Activated CD8-positive, alpha-beta T cell treated with anti-CD3 and anti-CD28 coated beads for 36 hours (primary cell): ENCODE data around the gene CGNL1. TPM values are rescaled to one million over a fixed set of nuclear protein-coding genes. Genes with fewer than 3 reads are reported as not detected.

Source experiments
- ATAC-seq: fragments of 200-7000 bp; cut with Tn5 transposase; one replicate; pipeline ENCODE4 v1.10.0; 2021; ENCODE audit warnings: mild to moderate bottlenecking, moderate library complexity
- CTCF ChIA-PET: fragments of 350-600 bp; sonication (Branson Sonifier 250); formaldehyde crosslinking; loops from one replicate; lab custom pipeline; 2021; ENCODE audit warnings: antibody characterized with exemption; lab: Charles Lee
- POLR2A ChIA-PET: fragments of 350-600 bp; sonication (Branson Sonifier 250); formaldehyde crosslinking; loops from one replicate; lab custom pipeline; 2021; ENCODE audit warnings: antibody characterized with exemption; lab: Charles Lee
- DNase-seq: peaks from one replicate; pipeline ENCODE4 v3.0.0-alpha.2; 2020
- H3K27ac Mint-ChIP-seq: one replicate; pipeline ENCODE4 v1.8.0; 2021; ENCODE audit warnings: mild to moderate bottlenecking, mixed read lengths
- H3K27me3 Mint-ChIP-seq: one replicate; pipeline ENCODE4 v1.8.0; 2021; ENCODE audit warnings: mixed read lengths
- H3K36me3 Mint-ChIP-seq: one replicate; pipeline ENCODE4 v1.8.0; 2021; ENCODE audit warnings: low read depth, mixed read lengths
- H3K4me1 Mint-ChIP-seq: one replicate; pipeline ENCODE4 v1.8.0; 2021; ENCODE audit warnings: low read depth, mixed read lengths
- H3K4me3 Mint-ChIP-seq: one replicate; pipeline ENCODE4 v1.8.0; 2021; ENCODE audit warnings: mild to moderate bottlenecking, moderate library complexity, mixed read lengths
- H3K9me3 Mint-ChIP-seq: one replicate; pipeline ENCODE4 v1.8.0; 2021; ENCODE audit warnings: mixed read lengths
- intact Hi-C: fragments of 100-400 bp; cut with micrococcal nuclease; formaldehyde crosslinking; loops from one replicate; pipeline ENCODE4 v1.10.0; 2022
- total RNA-seq, 2 experiments: library from RNA; stranded (reverse); gene quantifications; one replicate each; pipeline ENCODE4 v1.2.3, GENCODE V29; 2021
- TF ChIP-seq, protein P1 (sequence below): fragments of 200-600 bp; IDR thresholded peaks from one replicate; pipeline ENCODE4 v1.8.0; 2022; ENCODE audit warnings: antibody characterized with exemption, mild to moderate bottlenecking

Gene CGNL1
- total RNA-seq, 2 experiments from 2014 or later = not detected

DNA sequence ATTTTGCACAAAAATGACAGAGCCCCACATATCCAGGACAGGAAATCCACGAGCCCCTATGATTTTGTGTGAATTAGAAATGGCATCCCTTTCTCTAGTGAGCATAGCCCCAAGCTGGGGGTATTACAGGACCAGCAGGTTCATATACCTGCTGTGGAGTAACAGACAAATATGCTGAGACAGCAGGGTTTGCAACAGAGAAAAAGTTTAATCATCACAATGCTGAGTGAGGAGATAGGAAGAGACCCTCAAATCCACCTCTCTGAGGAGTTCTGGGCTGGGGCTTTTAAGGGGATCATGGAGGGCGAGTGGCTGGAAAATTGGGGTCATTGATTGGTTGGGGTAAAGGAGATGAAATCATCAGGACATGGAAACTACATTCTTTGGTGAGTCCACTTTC lies 207.0 kb downstream of the CGNL1 start:
- CTCF ChIA-PET = no interaction called here
- no peak for ATAC-seq
- peaks cover 13% of the 10 kb centered on the region for H3K9me3 Mint-ChIP-seq
- H3K27ac Mint-ChIP-seq = no peak overlapping the region
- peaks cover 8% of the 10 kb centered on the region for H3K4me1 Mint-ChIP-seq
- H3K36me3 Mint-ChIP-seq = peaks cover 8% of the 10 kb centered on the region
- POLR2A ChIA-PET = no interaction called here
- intact Hi-C loops = no loop called here
- no peak overlapping the region for H3K4me3 Mint-ChIP-seq
- TF ChIP-seq, protein P1, sequence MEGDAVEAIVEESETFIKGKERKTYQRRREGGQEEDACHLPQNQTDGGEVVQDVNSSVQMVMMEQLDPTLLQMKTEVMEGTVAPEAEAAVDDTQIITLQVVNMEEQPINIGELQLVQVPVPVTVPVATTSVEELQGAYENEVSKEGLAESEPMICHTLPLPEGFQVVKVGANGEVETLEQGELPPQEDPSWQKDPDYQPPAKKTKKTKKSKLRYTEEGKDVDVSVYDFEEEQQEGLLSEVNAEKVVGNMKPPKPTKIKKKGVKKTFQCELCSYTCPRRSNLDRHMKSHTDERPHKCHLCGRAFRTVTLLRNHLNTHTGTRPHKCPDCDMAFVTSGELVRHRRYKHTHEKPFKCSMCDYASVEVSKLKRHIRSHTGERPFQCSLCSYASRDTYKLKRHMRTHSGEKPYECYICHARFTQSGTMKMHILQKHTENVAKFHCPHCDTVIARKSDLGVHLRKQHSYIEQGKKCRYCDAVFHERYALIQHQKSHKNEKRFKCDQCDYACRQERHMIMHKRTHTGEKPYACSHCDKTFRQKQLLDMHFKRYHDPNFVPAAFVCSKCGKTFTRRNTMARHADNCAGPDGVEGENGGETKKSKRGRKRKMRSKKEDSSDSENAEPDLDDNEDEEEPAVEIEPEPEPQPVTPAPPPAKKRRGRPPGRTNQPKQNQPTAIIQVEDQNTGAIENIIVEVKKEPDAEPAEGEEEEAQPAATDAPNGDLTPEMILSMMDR = no peak
- DNase-seq = no peak
- H3K27me3 Mint-ChIP-seq = peaks cover 23% of the 10 kb centered on the region

DNA sequence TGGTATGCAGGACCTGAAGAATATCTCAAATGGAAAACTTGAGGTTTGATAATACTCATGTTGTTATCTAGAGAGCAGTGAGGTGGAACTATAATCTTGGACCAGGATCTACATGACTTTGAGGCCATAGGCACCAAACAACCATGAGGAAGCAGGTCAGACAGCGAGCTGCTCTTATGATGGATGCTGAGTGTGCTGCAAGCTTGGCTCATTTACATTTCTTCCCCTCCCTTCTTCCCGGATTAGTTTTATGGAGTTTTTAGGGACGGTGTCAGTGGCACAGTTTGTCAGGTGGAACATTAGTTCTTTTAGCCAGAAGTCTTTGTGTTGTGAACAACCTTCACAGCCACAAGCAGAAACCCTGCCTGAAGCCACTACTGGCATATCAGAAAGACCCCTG lies 207.4 kb downstream of the CGNL1 start:
- no peak for ATAC-seq
- peaks cover 8% of the 10 kb centered on the region for H3K36me3 Mint-ChIP-seq
- H3K27me3 Mint-ChIP-seq = peaks cover 23% of the 10 kb centered on the region
- ChIA-PET CTCF (no interaction called here), POLR2A (no interaction called here)
- no peak overlapping the region for H3K4me3 Mint-ChIP-seq
- TF ChIP-seq, protein P1 = no peak
- DNase-seq = no peak
- H3K4me1 Mint-ChIP-seq = peaks cover 8% of the 10 kb centered on the region
- peaks cover 13% of the 10 kb centered on the region for H3K9me3 Mint-ChIP-seq
- H3K27ac Mint-ChIP-seq = no peak overlapping the region
- intact Hi-C loops = no loop called here

DNA sequence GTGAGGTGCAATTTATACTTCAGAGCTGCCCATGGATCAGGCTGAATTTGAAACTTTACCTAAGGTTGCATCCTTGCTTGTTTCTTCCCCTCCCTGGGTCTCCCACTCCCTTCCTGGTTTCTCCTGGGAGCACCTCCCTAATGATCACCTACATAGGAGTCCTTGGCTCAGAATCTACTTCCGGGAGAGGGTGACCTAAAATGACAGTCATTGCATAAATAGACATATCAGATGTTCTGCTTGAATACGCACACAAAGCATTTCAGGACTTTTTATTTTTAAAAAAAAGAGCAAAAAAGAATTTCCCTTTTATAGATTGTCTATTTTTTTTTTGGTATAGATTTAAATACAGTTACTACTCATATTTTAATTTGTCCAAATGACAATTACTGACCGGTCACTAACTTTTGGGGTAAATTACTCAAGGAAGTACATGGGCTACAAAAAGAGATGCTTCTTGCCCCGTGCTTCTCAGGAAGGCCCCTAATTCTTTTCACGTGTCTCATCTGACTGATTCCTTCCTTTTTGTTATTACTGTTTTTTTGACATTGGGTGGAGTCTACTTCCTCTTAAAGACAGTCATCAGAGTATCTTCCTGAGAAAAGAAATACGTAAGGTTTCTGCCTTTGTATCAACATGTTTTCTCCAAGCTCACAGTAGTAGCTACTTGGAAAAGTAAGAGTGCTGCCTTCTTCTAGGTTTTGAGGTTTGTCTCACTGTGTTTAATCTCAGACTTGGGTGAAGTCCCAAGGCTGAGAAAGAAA lies 210.5 kb downstream of the CGNL1 start:
- ATAC-seq = peak; percentile 53
- POLR2A ChIA-PET = interaction anchor here (1.2 to 1.7 kb wide), 2 partner anchors 119 to 120 kb away, joined by 4 read pairs; partner anchors contain the start of gene POLR2M
- Mint-ChIP-seq H3K27me3 (peaks cover 32% of the 10 kb centered on the region), H3K4me3 (no peak overlapping the region), H3K36me3 (peaks cover 8% of the 10 kb centered on the region), H3K4me1 (peaks cover 13% of the 10 kb centered on the region), H3K9me3 (peaks cover 13% of the 10 kb centered on the region), H3K27ac (no peak overlapping the region)
- no peak for DNase-seq
- intact Hi-C loops = no loop called here
- CTCF ChIA-PET = interaction anchor here (0.7 to 1.5 kb wide), 2 partner anchors 22 to 27 kb away, joined by 3 to 9 read pairs; no protein-coding TSS in a partner anchor
- TF ChIP-seq, protein P1 = no peak

DNA sequence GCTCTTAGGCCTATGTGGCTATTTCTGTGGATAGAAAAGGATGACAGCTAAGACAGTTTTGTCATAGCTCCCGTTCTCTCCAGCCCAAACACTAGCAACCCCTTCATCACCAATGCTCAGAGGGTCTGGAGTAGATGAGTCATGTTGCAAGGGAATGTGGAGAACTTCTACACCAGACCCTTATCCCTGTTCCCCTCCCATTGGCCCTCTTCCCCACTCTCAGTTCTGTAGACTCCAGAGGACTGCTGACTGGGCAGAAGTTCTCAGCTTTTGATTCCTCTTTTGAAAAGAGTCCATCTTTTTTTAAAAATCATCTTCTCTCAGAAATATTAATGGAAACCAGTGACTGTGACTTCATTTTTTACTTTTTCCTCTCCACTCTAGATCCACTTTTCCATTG lies 213.0 kb downstream of the CGNL1 start:
- no peak for DNase-seq
- Mint-ChIP-seq H3K4me3 (no peak overlapping the region), H3K9me3 (no peaks in the 10 kb centered on the region), H3K36me3 (no peaks in the 10 kb centered on the region), H3K4me1 (peaks cover 13% of the 10 kb centered on the region), H3K27ac (no peak overlapping the region), H3K27me3 (peaks cover 36% of the 10 kb centered on the region)
- POLR2A ChIA-PET = no interaction called here
- CTCF ChIA-PET = no interaction called here
- intact Hi-C loops = no loop called here
- TF ChIP-seq, protein P1 = no peak
- no peak for ATAC-seq

DNA sequence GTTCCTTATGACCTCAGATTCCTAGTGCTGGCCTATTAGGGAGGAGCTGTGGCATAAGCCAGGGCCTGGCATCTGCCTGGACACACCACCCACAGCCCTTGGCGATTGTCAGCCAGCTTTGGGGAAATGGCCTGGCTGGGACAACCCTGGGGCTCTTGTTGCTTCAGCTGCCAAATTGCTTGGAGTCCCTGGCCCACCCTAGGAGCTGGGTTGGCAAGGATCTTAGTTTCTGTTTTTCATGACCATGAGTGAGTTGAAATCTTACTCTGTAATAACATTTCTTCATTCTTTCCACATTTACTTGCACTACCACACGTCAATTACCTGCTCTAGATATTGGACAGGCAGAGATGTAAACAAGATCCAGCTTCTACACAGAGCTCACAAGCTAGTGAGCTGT lies 213.4 kb downstream of the CGNL1 start:
- Mint-ChIP-seq H3K36me3 (no peaks in the 10 kb centered on the region), H3K27me3 (peaks cover 36% of the 10 kb centered on the region), H3K27ac (no peak overlapping the region), H3K4me3 (no peak overlapping the region), H3K9me3 (no peaks in the 10 kb centered on the region), H3K4me1 (peaks cover 13% of the 10 kb centered on the region)
- TF ChIP-seq, protein P1 = no peak
- CTCF ChIA-PET = no interaction called here
- no peak for ATAC-seq
- DNase-seq = no peak
- POLR2A ChIA-PET = no interaction called here
- intact Hi-C loops = no loop called here
